A172 (cell line): ENCODE results near the gene RPP25L. TPM values are rescaled to one million over a fixed set of nuclear protein-coding genes. Genes with fewer than 3 reads are reported as not detected.

Experiments
- DNase-seq: peaks from one replicate; pipeline ENCODE4 v3.0.0-alpha.2; 2015; ENCODE audit warnings: low spot score
- total RNA-seq: library from RNA; depleted of rRNA; stranded (reverse); fragments of >200 nt; shearing (Covaris generic); gene quantifications from 2 replicates; pipeline ENCODE4 v1.2.3, GENCODE V29; 2014

Gene RPP25L
- total RNA-seq, 1 experiment from 2014 or later = 20.1 TPM

DNA sequence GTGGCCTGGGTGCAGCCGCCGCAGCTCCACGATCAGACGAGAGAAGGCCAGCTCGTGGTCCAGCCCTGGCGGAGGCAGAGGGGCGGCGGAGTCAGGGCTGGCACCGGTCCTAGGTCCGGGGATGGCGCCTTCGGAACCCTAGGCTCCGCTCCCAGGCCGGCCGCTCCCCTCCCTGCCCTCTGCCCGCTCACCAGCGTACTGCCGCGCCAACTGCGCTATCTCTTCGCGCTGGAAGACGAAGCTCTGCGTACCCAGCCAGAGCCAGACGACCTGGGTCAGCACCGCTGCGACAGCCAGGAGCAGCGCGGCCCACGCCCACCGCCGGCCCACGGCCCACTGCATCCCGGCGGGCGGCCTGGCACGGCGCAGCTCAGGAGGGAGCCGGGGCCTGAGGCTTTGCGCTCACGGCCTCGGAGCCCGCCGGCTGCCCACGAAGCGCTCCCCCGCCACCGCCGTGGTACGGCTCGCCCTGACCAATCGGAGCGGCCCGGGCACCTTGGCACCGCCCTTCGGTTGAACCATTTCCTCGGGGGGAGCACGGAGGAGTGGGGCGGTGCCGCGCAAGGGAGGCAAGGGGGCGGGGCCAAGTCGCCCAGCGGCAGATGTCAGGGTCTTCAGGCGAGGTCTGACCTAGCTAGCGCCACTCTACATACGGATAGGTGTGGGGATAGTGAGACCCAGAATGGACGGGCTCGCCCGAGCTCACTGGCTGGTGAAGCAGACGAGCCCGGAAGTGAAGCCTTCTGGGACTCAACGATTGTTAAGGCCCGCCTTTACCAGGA lies 25.6 kb upstream of the RPP25L start, which contains the start of gene SIGMAR1:
TSS of gene SIGMAR1 (minus strand) at position 432 of the 782 bp plus-strand sequence. CDS start at position 342, 90 bp downstream.
- DNase-seq = peak; percentile 70

DNA sequence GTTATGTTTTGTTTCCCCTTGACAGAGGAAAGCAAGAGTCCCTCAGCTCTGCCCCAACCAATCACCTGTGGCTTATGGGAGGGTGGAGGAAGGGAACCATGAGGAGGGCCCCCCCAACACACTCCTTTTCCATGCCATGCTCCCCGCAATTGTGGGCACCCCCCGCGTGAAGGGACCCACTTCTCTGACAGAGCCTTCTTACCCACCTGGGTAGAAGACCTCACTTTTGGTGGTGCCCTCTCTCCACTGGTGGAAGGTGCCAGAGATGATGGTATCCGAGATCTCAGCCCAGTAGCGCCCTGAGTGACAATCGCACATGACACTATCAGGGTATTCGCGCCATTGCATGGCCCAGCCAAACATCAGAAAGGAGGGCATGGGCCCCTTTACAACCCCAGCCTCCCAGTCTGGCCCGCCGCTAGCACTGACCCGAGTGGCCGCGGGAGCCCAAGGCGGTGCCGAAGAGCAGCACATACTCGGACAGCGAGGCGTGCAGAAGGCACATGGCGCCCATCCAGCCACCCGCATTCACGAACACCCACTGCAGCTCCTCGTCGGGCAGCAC lies 25.0 kb upstream of the RPP25L start:
- DNase-seq = no peak

DNA sequence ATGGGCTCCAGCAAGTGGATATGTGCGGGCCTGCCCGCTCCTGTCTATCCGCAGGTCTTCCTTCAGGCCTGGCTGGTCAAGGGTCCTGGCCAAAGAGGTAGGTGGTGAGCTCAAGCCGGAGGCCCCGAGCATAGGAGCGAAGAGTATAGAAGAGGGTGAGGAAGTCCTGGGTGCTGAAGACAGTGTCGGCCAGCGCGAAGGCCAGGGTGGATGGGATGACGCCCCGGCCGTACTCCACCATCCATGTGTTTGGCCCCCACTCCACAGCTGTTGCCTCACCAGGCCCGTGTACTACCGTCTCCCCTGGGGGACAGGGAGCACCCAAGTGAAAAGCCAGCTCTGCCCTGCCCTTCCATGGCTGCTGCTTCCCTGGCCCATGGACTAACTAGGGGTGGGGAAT lies 23.7 kb upstream of the RPP25L start:
- DNase-seq = no peak

DNA sequence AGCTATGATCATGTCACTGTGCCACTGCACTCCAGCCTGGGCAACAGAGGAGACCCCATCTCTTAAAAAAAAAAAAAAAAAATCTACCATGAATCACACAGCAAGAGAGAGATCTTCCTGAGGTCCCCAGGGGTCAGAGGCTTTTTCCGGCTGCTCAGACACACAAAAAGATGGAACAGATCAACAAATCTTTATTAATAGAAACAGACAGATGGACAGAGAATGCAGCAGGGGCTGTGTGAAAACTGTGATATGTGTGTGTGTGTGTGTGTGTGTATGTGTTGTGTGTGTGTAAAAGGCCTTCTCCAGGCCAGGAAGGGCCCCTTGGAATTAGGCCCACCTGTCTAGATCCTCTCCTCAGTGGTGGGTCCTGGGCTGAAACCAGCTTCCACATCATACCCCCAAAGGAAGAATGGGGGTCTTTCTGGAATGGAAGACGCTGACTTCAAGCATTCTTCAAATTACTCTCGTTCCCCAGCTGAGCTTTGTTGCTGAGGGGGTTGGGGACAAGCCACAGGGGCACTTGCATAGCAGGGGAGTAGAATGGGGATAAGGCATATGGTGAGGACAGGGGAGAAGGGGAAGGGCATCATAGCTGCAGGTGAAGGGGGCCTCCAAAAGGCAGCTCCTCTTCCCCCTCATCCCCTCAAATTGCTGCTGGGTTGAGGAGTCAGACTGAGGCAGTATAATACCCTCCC lies 22.8 kb upstream of the RPP25L start:
- no peak for DNase-seq

DNA sequence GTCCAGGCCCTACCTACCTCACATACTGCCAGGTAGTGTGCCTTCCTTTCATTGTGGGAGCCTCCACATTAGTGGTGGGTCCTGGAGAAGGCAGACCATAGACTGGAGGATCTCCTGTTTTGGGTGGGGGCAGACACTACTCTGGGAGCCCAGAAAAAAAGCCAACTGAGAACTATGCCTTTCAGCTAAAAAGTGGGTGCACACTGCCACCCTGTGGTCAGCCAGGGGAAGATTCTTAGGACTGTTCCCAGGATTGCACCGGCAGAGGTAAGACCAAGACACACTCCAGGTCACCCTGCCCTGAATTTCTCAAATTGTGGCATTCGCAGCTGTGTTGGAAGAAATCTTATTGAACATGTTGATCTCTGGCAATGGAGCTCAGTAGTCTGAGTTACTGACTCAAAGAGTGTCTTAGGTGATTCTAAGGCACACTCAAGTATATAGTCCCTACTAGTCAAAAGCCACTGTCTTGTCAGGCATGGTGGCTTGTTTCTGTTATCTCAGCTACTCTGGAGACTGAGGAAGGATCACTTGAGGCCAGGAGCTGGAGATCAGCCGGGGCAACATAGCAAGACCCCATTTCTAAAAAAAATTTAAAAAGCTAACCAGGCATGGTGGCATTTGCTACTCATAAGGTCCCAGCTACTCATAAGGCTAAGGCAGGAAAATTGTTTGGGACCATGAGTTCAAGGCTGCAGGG lies 22.1 kb upstream of the RPP25L start:
- DNase-seq = peak; percentile 51

DNA sequence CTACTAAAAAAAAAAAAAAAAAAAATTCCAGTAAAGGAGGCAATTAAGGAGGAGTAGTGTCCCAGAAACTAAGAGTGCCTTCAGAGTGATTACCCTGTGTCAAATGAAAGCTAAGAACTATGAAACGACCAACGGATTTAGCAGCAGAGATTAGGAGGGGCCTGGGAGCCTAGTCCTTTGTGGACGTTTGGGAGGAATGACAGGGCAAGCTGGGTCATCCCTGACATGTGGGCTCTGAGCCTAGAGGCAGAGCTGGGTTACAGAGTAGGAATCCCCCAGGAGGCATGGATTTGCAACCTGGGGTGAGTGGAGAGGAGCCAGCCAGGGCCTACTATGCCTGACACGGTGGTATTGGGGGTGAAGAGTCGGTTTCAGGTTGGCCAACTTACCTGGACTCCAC lies 21.3 kb upstream of the RPP25L start:
- no peak for DNase-seq

DNA sequence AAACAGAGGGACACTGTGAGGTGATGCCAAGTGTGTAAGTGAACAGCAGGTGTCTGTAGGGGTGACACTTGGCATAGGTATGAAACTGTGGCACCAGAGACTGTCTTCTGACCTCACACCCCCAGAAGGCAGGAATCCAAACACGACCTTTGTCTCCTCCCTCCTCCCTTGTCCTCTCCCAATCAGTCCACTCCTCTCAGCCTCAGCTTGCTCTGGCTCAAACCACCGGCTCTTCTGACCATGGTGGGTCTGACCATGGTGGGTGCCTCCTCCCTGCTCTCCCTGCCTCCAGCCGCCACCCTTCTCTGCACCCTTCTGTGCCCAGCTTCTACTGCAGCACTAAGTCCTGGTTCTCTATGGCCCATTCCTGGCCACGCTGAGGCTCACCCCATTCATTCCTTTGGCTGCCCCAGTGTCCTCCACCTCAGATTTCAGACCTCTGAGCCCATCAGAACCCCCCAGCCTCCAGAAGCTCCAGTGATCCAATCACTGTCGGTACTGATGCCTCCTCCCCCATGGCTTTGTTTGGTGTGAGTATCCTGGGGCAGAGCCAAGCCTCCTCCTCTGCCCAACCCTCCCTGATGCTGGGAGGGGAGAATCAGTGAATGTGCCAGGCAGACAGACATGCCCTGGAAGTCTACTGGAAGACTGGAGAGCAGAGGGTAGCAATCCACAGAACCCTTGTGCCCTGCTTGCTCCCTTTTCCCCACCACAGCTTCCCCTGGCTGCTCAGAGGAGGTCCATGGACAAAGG lies 18.7 kb upstream of the RPP25L start:
- no peak for DNase-seq

DNA sequence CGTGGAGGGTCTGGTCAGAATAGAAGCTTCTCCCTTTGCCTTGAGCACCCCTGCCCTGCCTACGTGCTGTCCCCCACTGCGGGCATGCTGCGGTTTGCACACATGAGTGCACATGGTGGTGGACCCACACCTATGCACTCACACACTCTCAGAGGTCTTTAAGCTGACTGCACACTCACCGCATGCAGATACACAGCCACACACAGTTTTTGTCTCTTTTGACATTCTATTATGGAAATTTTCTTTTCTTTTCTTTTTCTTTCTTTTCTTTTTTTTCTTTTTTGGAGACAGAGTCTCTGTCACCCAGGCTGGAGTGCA lies 17.6 kb upstream of the RPP25L start:
- no peak for DNase-seq

DNA sequence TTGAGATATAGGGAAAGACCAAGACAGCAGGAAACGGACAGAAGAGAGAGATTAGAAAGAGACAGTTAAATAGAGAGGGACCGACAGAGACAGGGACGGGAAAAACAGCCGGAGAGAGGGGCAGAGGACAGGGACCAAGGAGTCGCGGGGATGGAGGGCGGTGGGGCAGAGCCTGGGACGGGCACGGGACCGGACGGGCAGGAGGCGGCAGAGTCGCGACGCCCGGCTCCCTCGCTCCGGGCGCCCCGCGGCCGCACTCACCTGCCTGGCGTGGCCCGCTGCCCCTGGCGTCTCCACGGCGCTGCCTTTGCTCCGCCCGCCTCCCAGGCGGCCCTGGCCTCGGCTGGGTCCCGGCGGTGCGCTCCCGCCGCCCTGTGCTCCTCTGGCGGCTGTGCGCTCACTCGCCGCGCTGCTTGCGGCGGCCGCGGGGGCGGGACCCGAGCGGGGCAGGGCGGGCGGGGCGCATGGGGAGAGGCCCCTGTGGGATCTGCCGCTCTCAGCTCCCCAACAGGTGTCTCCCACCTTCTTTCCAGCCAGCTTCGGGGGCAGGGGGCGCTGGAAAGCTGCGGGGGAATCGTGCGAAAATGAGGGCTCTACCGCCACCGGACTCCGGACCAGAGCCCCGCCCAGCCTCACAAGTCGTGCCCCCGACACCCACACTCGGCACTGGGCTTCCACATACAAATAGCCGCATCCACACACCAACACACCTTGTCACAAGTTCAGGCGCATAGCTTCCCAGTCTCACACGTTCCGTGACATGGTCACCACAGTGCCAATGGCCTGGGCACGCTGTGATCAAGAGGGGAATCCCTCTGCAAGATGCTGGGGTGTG lies 17.0 kb upstream of the RPP25L start, which contains the start of gene ARID3C:
TSS of gene ARID3C (minus strand) at position 411 of the 835 bp plus-strand sequence. CDS start 1,052 bp downstream, outside the sequence.
- DNase-seq = no peak

DNA sequence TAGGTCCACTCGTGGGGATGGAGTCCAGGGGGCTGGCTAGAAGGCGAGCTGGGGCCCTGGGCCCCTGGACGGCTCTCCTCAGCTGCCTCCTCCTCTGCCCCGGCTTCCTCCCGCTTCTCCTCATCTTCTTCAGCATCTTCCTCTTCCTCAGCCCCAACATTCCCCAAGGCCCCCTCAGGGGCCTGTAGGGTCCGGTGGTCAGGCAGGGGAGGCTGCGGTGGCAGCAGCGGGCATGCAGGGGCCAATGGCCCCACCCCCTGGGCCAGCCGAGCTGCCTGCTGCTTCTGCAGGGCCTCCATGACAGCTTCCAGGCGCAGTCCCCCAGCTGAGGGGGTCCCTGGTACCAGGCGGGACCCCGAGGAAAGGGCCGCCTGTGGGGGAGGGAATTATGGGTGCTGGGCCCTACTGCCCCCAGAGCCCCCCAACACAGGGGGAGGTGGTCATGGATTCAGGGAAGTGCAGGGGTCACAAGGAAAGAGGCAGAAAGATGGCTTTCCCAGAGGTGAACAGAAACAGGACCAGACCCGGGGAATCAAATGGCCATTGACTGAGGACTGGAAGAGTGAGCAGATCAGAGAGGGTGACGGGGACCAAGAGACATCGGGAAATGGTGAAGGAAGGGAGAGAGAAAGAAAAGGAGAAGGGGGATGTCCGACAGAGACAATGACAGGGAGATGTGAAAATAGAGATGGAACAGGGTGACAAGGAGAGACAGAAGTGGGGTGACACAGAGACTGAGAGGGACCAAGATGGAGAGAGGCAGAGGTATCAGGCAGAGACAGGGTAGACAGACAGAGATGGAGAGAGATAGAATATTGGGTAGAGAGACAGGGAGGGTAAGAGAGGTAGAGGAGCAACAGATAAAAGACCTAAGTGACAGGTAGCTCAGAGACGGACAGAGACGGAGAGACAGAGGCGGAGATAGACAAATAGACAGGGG lies 16.1 kb upstream of the RPP25L start:
- no peak for DNase-seq

DNA sequence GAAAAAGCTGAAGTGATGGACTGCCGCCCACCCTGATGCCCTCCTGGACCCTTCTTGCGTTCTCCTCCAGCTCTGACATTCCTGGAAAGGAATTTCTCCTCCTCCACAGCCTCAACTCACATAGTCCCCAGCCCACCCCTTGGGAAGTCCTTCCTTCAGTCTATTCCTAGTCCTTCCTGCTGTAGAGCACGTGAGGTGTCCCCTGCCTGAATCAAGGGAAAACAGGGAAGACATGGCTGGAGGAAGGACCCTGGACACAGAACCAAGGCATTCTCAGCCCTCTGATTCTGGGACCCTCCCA lies 13.2 kb upstream of the RPP25L start:
- no peak for DNase-seq

DNA sequence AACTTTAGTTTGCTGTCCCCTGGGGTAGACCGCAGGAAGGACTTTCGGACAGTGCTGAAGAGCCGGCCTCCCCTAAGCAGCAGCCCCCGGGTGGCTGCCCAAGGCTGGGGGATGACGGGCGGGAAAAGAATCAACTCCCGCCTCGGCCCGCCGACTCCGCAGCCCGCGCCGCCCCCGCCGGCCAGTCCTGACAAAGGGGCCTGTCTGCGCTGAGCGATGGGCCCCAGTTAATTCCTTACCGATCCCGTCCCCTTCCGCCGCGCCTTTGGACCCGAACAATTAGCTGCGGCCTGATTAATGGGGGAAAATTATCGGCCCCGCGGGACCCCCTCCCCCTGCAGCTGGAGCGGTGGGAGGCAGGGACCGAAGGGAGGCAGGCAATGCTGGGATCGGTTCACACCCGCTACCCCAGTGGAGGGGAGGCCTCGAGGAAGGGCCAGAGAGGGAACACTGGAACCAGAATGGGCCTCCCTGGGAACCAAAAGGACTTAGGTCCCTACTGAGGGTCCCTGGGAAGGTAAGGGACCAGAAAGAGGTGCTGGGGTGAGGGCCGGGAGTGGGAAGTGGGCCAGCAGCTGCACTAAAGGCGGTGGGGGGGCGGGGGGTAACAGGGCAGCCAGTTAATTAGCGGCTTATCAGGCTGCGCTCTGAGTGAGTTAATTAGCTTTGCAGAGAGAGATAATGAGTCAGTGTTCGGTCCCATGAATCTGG lies 12.7 kb upstream of the RPP25L start:
- DNase-seq = no peak

DNA sequence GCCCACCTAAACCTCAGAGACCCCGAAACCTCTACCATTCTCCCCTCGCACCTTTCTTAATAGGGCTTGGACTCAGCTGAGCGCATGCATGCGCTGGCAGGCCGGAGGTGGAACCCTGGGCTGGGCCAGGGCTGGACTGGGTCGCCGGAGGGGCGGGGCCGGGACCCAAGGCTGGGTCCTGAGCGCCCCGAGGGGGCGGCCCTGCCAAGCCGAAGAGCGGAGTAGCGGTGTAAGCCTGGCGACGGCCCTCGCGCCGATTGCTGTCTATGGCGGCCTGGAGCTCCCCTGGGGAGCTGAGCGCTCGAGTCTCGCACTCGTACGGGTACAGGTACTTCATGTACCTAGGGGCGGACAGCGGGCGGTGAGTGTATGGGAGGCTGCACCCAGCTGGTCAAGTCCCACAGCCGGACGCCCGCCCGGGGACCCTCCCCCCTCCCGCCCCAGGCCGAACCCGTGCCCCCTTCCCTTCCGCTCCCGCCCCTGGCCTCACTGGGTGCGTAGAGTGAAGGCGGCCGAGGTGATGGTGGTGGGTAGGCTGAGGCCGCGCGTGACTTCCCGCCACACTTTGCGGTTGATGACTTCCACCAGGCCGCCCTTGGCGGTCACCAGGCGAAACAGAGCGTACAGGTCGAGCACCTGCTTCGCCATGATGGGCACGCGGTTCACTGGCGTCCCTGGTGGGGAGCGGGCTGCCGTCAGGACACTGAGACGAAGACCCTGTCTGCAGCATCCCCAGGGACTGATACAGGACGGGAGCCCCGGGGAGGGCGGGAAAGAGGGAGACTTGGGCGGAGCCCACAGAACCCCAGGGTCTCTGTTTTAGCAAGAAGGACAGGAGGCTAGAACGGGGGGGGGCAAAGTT lies 11.7 kb upstream of the RPP25L start:
- no peak for DNase-seq

DNA sequence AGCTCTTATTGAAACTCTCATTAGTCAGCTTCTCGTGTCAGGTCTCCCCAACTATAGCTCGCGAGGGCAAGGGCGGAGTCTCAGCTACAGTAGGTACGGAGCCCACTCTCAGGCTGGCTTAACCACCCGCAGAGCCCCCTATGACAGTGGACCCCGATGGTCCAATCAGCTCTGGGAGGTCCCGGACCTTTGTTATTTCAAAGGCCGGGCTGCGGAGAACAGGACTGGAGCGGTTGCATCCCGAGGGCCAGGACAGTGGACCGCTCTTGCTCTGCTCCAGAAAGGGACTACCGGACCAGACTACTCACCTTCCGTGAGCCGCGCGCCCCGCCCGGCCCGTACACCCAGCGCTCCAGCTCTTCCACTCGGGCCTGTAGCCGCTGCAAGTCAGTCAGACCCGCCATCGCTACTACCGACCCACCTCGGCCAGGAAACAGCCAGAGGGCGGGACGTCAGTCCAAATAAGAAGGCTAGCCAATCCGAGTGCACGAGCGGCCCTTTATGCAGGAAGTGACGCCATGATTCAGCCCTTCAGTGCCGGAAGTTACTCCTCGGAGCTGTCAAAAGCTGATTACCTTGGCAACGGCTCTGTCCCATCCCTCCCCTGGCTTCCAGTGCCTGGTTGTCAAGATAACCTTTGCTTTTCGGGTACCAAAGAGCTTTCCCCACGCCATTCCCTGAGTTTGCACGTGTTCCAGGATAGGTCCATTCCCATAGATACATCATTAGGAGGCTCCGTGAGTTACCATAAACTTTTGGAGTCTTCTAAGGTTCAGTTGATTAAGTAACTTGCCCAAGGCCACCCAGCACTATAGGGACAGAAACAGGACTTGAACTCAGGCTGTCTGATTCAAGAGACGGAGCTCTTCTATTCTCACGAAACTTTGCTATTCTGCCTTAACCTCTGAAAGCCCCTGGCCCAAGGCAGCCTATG lies 8.4 kb upstream of the RPP25L start, which contains the start of gene DCTN3:
TSS of gene DCTN3 (minus strand) at position 435 of the 934 bp plus-strand sequence. CDS start at position 404, 31 bp downstream.
- peak; percentile 97 for DNase-seq

DNA sequence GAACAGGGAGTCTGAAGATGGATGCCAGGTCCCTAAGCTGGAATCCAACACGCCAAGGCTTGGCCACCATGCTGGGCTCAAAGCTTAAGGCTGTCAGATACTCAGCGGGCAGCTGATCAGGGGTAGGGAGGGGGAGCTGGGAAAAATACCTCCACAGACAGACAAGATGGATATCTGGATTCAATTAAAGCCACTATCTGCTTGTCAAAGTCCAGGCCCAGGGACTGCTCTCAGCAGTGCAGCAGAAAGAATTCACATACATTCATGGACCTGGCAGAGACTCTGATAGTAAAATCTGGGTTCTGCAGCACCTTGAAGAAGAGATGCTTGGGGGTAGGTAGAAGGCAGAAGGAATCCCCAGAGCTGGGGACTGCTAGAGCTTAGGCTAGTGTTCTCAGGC lies 3.2 kb upstream of the RPP25L start:
- no peak for DNase-seq

DNA sequence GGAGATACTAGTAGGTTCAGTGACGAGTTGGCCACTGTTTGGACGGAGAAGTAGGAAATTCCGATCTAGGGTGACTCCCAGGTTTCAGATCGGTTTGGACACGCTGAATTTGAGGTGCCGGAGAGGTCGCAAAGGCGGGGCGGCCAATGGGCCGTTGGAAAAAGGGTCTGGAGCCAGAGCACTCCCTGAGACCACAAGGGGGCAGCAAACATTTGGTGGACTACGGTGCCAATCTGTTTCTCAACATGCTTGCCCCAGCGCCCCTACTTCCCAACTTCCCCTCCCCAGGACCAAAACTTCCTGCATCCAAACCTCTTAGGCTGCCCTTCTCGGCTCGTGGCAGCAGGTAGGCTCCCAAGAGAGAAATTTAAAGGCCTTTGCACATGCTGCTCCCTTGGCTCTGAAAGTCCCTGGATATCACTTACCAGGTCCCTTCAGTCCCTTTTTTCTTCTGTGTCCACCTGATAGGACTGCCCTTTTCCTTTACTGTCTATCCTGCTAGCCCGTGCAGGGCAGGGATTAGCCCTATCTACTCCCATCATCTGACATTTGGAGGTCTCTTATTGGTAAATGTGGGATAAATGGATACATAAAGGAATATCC lies 992 bp upstream of the RPP25L start:
- peak; percentile 63 for DNase-seq
